Stimulated activated CD8-positive, alpha-beta memory T cell treated with anti-CD3 and anti-CD28 coated beads, Interleukin-15, amount 100 ng/mL, for 48 hours (primary cell): Measurements from ENCODE around the gene KLHL17.
"Not testable (repeated sequence)": the region's sequence is repeated elsewhere in the genome, so short reads cannot be mapped to it uniquely, and the experiment has no call there.

Experiments
- DNase-seq, 2 donors: peaks; one replicate each; pipeline ENCODE4 v3.0.0-alpha.2; 2020; ENCODE audit warnings: low read depth in 2 of 2

The KLHL17 gene

GRCh38 chr1:980602-981395 lies 20.4 kb downstream of the KLHL17 start:
- no peak for DNase-seq

- DNase-seq: no peak
Observed at GRCh38 chr1:981491-981954, 21.1 kb downstream of the KLHL17 start.

GRCh38 chr1:981955-982558 lies 21.7 kb downstream of the KLHL17 start, which contains the start of gene PERM1:
PERM1 (minus strand) TSS chr1:982093; CDS start chr1:981029, 1,064 bp downstream.
- no peak for DNase-seq

GRCh38 chr1:982765-983436 lies 22.5 kb downstream of the KLHL17 start:
- DNase-seq: no peak

GRCh38 chr1:983798-984475 lies 23.6 kb downstream of the KLHL17 start:
- no peak for DNase-seq

GRCh38 chr1:984476-984814 lies 24.1 kb downstream of the KLHL17 start:
- DNase-seq: no peak

- DNase-seq: no peak
Observed at GRCh38 chr1:985126-985525, 24.7 kb downstream of the KLHL17 start.

- not testable (repeated sequence) for DNase-seq
Observed at GRCh38 chr1:988061-988460, 27.7 kb downstream of the KLHL17 start.

GRCh38 chr1:991275-991674 lies 30.9 kb downstream of the KLHL17 start:
- not testable (repeated sequence) for DNase-seq

- no peak for DNase-seq
Observed at GRCh38 chr1:991895-992294, 31.5 kb downstream of the KLHL17 start.

GRCh38 chr1:992362-992761 lies 32.0 kb downstream of the KLHL17 start:
- no peak for DNase-seq

GRCh38 chr1:993379-993995 lies 33.1 kb downstream of the KLHL17 start:
- DNase-seq: no peak

GRCh38 chr1:994546-994945 lies 34.2 kb downstream of the KLHL17 start:
- DNase-seq: not testable (repeated sequence)

GRCh38 chr1:995665-996633 lies 35.6 kb downstream of the KLHL17 start:
- no peak for DNase-seq

GRCh38 chr1:996851-997712 lies 36.7 kb downstream of the KLHL17 start:
- no peak for DNase-seq

- no peak for DNase-seq
Observed at GRCh38 chr1:997713-997992, 37.3 kb downstream of the KLHL17 start.

- DNase-seq: no peak
Observed at GRCh38 chr1:997993-998744, 37.8 kb downstream of the KLHL17 start.

- no peak for DNase-seq
Observed at GRCh38 chr1:998745-998994, 38.3 kb downstream of the KLHL17 start.

GRCh38 chr1:998995-999724 lies 38.8 kb downstream of the KLHL17 start:
- no peak for DNase-seq
